GM12873 (cell line): Measurements from ENCODE around the gene PPIL1.

Source experiments
- TF ChIP-seq, protein P1 (sequence below): IDR thresholded peaks from 2 replicates; pipeline ENCODE4 v1.5.1; 2012; ENCODE audit warnings: low read depth, mild to moderate bottlenecking, moderate library complexity, low read length, control low read depth; ENCODE audit not compliant: insufficient read depth; ENCODE audit errors: missing control alignments

Gene PPIL1

GRCh38 chr6:36873115-36873514 is 1.5 kb downstream of the PPIL1 start:
- TF ChIP-seq, protein P1, sequence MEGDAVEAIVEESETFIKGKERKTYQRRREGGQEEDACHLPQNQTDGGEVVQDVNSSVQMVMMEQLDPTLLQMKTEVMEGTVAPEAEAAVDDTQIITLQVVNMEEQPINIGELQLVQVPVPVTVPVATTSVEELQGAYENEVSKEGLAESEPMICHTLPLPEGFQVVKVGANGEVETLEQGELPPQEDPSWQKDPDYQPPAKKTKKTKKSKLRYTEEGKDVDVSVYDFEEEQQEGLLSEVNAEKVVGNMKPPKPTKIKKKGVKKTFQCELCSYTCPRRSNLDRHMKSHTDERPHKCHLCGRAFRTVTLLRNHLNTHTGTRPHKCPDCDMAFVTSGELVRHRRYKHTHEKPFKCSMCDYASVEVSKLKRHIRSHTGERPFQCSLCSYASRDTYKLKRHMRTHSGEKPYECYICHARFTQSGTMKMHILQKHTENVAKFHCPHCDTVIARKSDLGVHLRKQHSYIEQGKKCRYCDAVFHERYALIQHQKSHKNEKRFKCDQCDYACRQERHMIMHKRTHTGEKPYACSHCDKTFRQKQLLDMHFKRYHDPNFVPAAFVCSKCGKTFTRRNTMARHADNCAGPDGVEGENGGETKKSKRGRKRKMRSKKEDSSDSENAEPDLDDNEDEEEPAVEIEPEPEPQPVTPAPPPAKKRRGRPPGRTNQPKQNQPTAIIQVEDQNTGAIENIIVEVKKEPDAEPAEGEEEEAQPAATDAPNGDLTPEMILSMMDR = no peak

DNA sequence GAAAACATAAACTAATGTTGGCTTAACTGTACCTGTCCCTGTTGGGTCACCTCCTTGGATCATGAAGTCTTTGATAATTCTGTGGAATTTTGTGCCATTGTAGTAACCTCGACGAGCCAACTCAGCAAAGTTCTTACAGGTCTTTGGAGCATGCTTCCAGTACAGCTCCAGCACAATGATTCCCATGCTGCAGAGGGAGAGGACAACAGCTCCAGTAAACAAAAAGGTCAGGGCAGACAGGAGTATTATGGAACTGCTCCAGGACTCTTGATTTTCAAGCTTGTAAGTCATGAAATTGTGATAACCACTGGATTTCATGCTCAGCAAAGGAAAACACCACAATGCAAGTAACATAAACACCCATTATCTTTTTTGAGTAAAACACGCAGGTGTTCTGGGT is 2.9 kb downstream of the PPIL1 start:
- TF ChIP-seq, protein P1 = no peak

DNA sequence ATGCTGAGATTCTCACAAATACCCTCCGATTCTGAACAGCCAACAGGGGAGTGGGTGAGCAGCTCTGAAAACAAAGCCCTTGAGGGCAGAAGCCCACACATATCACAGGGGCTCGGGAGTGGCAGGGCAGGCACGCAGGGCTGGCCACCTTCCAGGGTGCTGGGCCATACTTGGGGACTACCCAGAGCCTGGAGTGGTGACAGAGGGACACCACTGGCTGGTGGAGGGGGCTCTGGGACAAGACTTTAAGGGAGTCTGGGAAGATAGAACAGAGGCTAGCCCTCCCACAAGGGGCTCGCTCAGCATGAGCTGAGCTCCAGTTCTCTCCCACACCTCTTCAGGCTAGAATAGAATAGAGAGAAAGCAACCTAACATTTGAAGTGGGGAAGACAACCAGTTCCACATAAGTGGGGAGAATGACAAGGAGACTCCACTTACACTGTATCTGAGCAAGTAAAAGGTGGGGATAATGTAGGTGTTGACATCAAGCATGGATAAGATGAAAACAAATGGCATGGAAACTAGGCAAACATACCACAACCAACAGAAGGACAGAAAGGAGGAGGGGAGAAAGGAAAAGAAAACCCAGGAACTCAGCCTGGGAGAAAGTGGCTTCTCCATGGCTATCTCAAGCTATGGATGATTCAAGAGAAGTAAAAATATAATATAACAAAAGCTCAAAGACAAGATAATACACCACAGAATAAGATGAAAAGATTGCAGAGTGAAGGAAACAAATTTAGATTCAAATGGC is 7.0 kb downstream of the PPIL1 start:
- TF ChIP-seq, protein P1 = no peak

GRCh38 chr6:36865835-36866234 is 8.8 kb downstream of the PPIL1 start:
- TF ChIP-seq, protein P1 = no peak

- TF ChIP-seq, protein P1 = no peak
Observed at GRCh38 chr6:36863670-36864540, 10.7 kb downstream of the PPIL1 start.

DNA sequence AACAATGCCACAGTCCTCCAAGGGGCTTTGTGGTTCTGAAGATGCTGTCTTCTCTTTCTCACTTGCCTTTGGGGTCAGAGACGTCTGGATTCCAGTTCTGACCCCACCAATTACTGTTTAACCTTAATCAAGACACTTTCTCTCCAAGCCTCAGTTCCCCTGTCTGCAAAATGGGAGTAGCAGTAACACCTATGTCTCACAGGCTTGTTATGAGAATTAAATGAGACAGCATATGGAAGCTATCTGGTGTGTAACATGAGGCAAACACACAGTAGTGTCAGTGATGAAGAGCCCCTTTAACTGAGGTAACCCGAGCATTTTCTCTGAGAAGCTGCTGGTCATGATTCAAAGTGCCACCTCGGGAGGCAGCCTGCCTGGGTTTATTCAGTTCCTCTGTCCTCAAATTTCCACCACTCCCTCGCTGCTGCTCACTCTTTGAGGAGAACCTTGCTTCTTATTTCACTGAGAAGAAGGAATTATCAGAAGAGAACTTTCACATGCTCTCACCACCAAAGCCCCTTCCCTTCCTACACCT is 11.7 kb downstream of the PPIL1 start:
- TF ChIP-seq, protein P1 = no peak

- TF ChIP-seq, protein P1 = no peak
Observed at GRCh38 chr6:36862164-36862847, 12.3 kb downstream of the PPIL1 start.
